Suprapubic skin (tissue), 4 donors: ENCODE data around the gene NEK5.

Source experiments
- CTCF ChIP-seq, 2 donors: fragments of 200-600 bp in 1 of 2; fragments of 450-650 bp in 1 of 2; sonication (generic) in 1 of 2; IDR thresholded peaks; one replicate each; pipeline ENCODE4 v1.5.1; 2016 to 2019; ENCODE audit warnings: antibody characterized with exemption in 2 of 2, mild to moderate bottlenecking in 1 of 2, moderate library complexity in 1 of 2
- POLR2A ChIP-seq, 2 donors: fragments of 450-650 bp; IDR thresholded peaks; one replicate each; pipeline ENCODE4 v1.6.1; 2017; ENCODE audit warnings: antibody characterized with exemption in 2 of 2, mild to moderate bottlenecking in 2 of 2, moderate library complexity in 2 of 2
- POLR2AphosphoS5 ChIP-seq, 3 donors: sonication (generic); formaldehyde crosslinking; IDR thresholded peaks; one replicate each; pipeline ENCODE4 v1.6.1; 2017; ENCODE audit warnings: antibody characterized with exemption in 3 of 3

- TF ChIP-seq CTCF (IDR thresholded peaks at IDR 0.05): no peak
- no peak for TF ChIP-seq POLR2A (IDR thresholded peaks at IDR 0.05)
- no peak for TF ChIP-seq POLR2AphosphoS5 (IDR thresholded peaks at IDR 0.05)
These were observed 122.2 kb downstream of the NEK5 start for GRCh38 chr13:52006523-52007245.
